ENCODE results near the gene PIP4P1. TPM values are rescaled to one million over a fixed set of nuclear protein-coding genes. Genes with fewer than 3 reads are reported as not detected.
"Not testable (repeated sequence)": the region's sequence is repeated elsewhere in the genome, so short reads cannot be mapped to it uniquely, and the experiment has no call there.

Gene PIP4P1
- total RNA-seq, 2 experiments from 2014 or later: 31.1 to 35.2 TPM

DNA sequence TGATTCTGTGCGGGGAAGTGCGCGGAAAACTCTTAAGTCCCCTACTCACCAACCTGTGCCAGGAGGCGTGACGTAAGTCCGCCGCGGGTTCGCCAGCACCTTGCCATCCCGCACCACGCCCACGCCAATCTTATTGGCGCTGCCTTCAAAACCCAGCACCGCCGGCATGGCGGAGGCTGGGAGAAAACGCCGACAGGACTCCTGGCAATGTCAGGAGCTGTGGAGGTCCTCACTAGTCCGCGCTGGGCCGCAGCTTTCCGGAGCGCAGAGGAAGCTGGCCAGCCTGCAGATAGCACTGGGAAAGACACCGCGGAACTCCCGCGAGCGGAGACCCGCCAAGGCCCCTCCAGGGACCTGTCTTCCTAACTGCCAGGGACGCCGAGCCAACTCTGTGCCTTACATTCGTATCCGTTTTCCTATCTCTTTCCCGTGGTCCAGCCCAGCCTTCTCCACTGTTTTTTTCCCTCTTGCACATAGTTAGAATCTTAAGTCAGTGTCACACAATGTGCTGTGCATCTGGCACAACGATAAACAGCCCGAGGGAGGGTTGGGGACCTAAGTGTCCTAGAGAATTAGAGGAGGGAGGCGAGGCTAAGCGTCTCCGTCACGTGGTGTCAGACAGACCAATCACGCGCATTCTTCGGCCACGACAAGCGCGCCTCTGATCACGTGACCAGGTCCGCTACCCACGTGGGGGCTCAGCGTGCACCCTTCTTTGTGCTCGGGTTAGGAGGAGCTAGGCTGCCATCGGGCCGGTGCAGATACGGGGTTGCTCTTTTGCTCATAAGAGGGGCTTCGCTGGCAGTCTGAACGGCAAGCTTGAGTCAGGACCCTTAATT lies 6.5 kb downstream of the PIP4P1 start, which contains the start of the genes APEX1 and OSGEP:
APEX1 (plus strand) TSS at position 711 of the 839 bp plus-strand sequence. CDS start 420 bp downstream, outside the sequence.
OSGEP (minus strand) TSS at position 297 of the 839 bp plus-strand sequence; CDS start at position 168, 129 bp downstream.
- H3K27me3 Mint-ChIP-seq: no peaks in the 10 kb centered on the region
- H3K4me1 Mint-ChIP-seq (ENCODE audit: low read depth): peaks cover 22% of the 10 kb centered on the region
- H3K9me3 Mint-ChIP-seq: no peaks in the 10 kb centered on the region
- H3K27ac Mint-ChIP-seq: no peak within 1 kb of the TSS
- intact Hi-C loops (cut with micrococcal nuclease): loop anchor here (1.0 to 10.0 kb wide), 9 partner anchors 15 to 650 kb away; partner anchors contain the start of genes CCNB1IP1, PARP2, PNP and TEP1
- CTCF ChIA-PET: interaction anchor here (0.7 to 4.3 kb wide), 9 partner anchors 11 to 516 kb away, joined by 3 to 29 read pairs (median 6); partner anchors contain the start of genes PARP2, PNP and TEP1
- DNase-seq: peak; percentile 99
- H3K36me3 Mint-ChIP-seq: peaks cover 29% of the 10 kb centered on the region
- H3K4me3 Mint-ChIP-seq: peak within 1 kb of the TSS; percentile 13
- POLR2A ChIA-PET: interaction anchor here (0.6 to 4.6 kb wide), 12 partner anchors 9 to 229 kb away, joined by 3 to 66 read pairs (median 6); partner anchors contain the start of genes PARP2, PNP and TEP1

- H3K27ac Mint-ChIP-seq, H3K9me3 Mint-ChIP-seq, DNase-seq, H3K27me3 Mint-ChIP-seq: not testable (repeated sequence)
- Mint-ChIP-seq H3K4me1 (ENCODE audit: low read depth) (peaks cover 11% of the 10 kb centered on the region), H3K36me3 (peaks cover 32% of the 10 kb centered on the region), H3K4me3 (peak overlapping the region; percentile 31)
- POLR2A ChIA-PET: interaction anchor here (4.6 kb wide), 1 partner anchor 17 kb away, joined by 66 read pairs; the partner anchor contains the start of gene PNP
- intact Hi-C loops (cut with micrococcal nuclease): loop anchor here (10.0 kb wide), 1 partner anchor 652 kb away; the partner anchor contains the start of gene TMEM253
- CTCF ChIA-PET: interaction anchor here (0.6 to 4.3 kb wide), 2 partner anchors 37 to 1004 kb away, joined by 4 to 29 read pairs; no protein-coding TSS in a partner anchor
Observed at GRCh38 chr14:20452831-20453230, 8.4 kb downstream of the PIP4P1 start.

GRCh38 chr14:20446889-20447288 lies 14.3 kb downstream of the PIP4P1 start:
- intact Hi-C loops (cut with micrococcal nuclease): no loop called here
- ChIA-PET POLR2A (no interaction called here), CTCF (interaction anchor here (2.2 kb wide), 1 partner anchor 32 kb away, joined by 10 read pairs; no protein-coding TSS in a partner anchor)
- Mint-ChIP-seq H3K36me3 (peaks cover 31% of the 10 kb centered on the region), H3K4me1 (ENCODE audit: low read depth) (no peaks in the 10 kb centered on the region), H3K9me3 (no peaks in the 10 kb centered on the region), H3K4me3 (no peak overlapping the region), H3K27me3 (no peaks in the 10 kb centered on the region), H3K27ac (peak overlapping the region; percentile 52)
- no peak for DNase-seq

- H3K27me3 Mint-ChIP-seq; H3K27ac Mint-ChIP-seq; H3K9me3 Mint-ChIP-seq; H3K4me3 Mint-ChIP-seq; DNase-seq; intact Hi-C loops (cut with micrococcal nuclease); POLR2A ChIA-PET: not testable (repeated sequence)
- CTCF ChIA-PET: interaction anchor here (0.5 to 1.6 kb wide), 2 partner anchors 28 to 301 kb away, joined by 3 to 4 read pairs; no protein-coding TSS in a partner anchor
- peaks cover 12% of the 10 kb centered on the region for H3K4me1 Mint-ChIP-seq (ENCODE audit: low read depth)
- peaks cover 12% of the 10 kb centered on the region for H3K36me3 Mint-ChIP-seq
Observed at GRCh38 chr14:20443650-20444049, 17.6 kb downstream of the PIP4P1 start.

- POLR2A ChIA-PET: no interaction called here
- H3K9me3 Mint-ChIP-seq: no peaks in the 10 kb centered on the region
- no peak overlapping the region for H3K27ac Mint-ChIP-seq
Observed at GRCh38 chr14:20441461-20441860, 19.8 kb downstream of the PIP4P1 start.

GRCh38 chr14:20440882-20441281 lies 20.4 kb downstream of the PIP4P1 start:
- POLR2A ChIA-PET: no interaction called here
- Mint-ChIP-seq H3K4me1 (ENCODE audit: low read depth) (peaks cover 12% of the 10 kb centered on the region), H3K4me3 (no peak overlapping the region), H3K36me3 (no peaks in the 10 kb centered on the region), H3K27ac (no peak overlapping the region), H3K27me3 (no peaks in the 10 kb centered on the region), H3K9me3 (no peaks in the 10 kb centered on the region)
- intact Hi-C loops (cut with micrococcal nuclease): no loop called here
- peak; percentile 53 for DNase-seq
- CTCF ChIA-PET: no interaction called here

More at GRCh38 chr14:20441461-20441860, 19.8 kb downstream of the PIP4P1 start:
- CTCF ChIA-PET: no interaction called here
- no peak for DNase-seq
- intact Hi-C loops (cut with micrococcal nuclease): no loop called here
- Mint-ChIP-seq H3K36me3 (no peaks in the 10 kb centered on the region), H3K4me1 (ENCODE audit: low read depth) (peaks cover 12% of the 10 kb centered on the region), H3K4me3 (no peak overlapping the region), H3K27me3 (no peaks in the 10 kb centered on the region)

- H3K4me3 Mint-ChIP-seq: no peak overlapping the region
- DNase-seq: no peak
- peaks cover 12% of the 10 kb centered on the region for H3K4me1 Mint-ChIP-seq (ENCODE audit: low read depth)
- no peaks in the 10 kb centered on the region for H3K36me3 Mint-ChIP-seq
- intact Hi-C loops (cut with micrococcal nuclease): no loop called here
- ChIA-PET CTCF (no interaction called here), POLR2A (no interaction called here)
- H3K27me3 Mint-ChIP-seq: no peaks in the 10 kb centered on the region
- no peak overlapping the region for H3K27ac Mint-ChIP-seq
- H3K9me3 Mint-ChIP-seq: no peaks in the 10 kb centered on the region
Observed at GRCh38 chr14:20440465-20440864, 20.8 kb downstream of the PIP4P1 start.

GRCh38 chr14:20438664-20439063 lies 22.6 kb downstream of the PIP4P1 start:
- Mint-ChIP-seq H3K4me3 (no peak overlapping the region), H3K27ac (no peak overlapping the region), H3K27me3 (no peaks in the 10 kb centered on the region), H3K4me1 (ENCODE audit: low read depth) (peaks cover 12% of the 10 kb centered on the region), H3K36me3 (no peaks in the 10 kb centered on the region), H3K9me3 (no peaks in the 10 kb centered on the region)
- intact Hi-C loops (cut with micrococcal nuclease): no loop called here
- CTCF ChIA-PET: no interaction called here
- POLR2A ChIA-PET: no interaction called here
- DNase-seq: no peak

- H3K4me1 Mint-ChIP-seq (ENCODE audit: low read depth): peaks cover 9% of the 10 kb centered on the region
- POLR2A ChIA-PET: no interaction called here
- intact Hi-C loops (cut with micrococcal nuclease): no loop called here
Observed at GRCh38 chr14:20436363-20436755, 24.9 kb downstream of the PIP4P1 start.

GRCh38 chr14:20435582-20436362 lies 25.5 kb downstream of the PIP4P1 start, which contains the start of gene KLHL33:
Gene KLHL33, minus strand, starts transcription at chr14:20436166. Its CDS starts 355 bp downstream, at chr14:20435811.
- H3K4me3 Mint-ChIP-seq: no peak within 1 kb of the TSS
- H3K9me3 Mint-ChIP-seq: no peaks in the 10 kb centered on the region
- DNase-seq: no peak
- no peaks in the 10 kb centered on the region for H3K36me3 Mint-ChIP-seq
- ChIA-PET POLR2A (no interaction called here), CTCF (interaction anchor here (1.9 kb wide), 1 partner anchor 20 kb away, joined by 5 read pairs; no protein-coding TSS in a partner anchor)
- peaks cover 5% of the 10 kb centered on the region for H3K4me1 Mint-ChIP-seq (ENCODE audit: low read depth)
- H3K27me3 Mint-ChIP-seq: no peaks in the 10 kb centered on the region
- intact Hi-C loops (cut with micrococcal nuclease): no loop called here
- no peak within 1 kb of the TSS for H3K27ac Mint-ChIP-seq

More at GRCh38 chr14:20436363-20436755, 24.9 kb downstream of the PIP4P1 start:
- Mint-ChIP-seq H3K9me3 (no peaks in the 10 kb centered on the region), H3K27me3 (no peaks in the 10 kb centered on the region), H3K27ac (no peak overlapping the region), H3K4me3 (no peak overlapping the region), H3K36me3 (no peaks in the 10 kb centered on the region)
- CTCF ChIA-PET: interaction anchor here (1.9 kb wide), 1 partner anchor 21 kb away, joined by 5 read pairs; no protein-coding TSS in a partner anchor
- DNase-seq: no peak

DNA sequence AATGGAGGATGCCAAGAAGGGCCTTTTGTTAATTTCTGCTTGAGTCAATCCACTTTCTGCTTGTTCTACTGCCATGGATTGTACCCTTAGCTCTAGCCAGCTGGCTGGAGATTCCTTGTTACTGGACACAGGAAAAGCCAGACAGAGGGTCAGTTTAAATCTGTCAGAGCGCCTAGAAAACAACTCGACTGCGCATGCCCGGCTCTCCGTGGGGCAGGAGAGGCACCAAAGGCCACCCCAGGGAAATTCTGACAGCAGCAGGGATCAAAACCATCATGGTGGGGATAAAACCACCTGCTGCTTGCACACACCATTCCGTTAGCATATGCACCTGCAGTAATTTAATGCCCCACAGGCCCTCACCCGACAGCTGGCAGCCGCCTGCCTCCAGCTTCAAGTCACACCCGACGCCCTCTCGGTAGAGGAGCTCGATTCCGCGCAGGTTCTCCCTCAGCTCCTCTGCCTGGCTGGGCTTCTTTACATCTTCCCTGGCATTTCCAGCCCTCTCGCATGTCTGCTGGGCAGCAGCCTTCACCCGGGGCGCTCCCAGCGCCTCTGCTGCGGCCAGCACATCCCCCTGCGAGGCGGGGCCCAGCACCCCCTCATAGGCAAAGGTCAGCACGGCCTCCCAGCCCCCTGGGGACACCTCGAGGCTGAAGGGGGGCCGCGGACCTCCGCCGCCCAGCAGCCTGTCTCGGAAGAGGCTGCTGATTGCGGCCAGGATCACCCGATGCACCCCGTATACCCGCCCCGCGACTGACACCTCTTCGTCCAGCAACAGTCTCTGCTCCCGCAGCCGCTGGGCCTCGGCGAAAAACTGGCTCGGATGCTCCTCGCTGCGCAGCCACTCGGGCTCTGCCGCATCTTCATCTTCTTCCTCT lies 26.3 kb downstream of the PIP4P1 start:
- H3K4me3 Mint-ChIP-seq: no peak overlapping the region
- no peaks in the 10 kb centered on the region for H3K27me3 Mint-ChIP-seq
- no peaks in the 10 kb centered on the region for H3K9me3 Mint-ChIP-seq
- POLR2A ChIA-PET: no interaction called here
- no peaks in the 10 kb centered on the region for H3K36me3 Mint-ChIP-seq
- no peaks in the 10 kb centered on the region for H3K4me1 Mint-ChIP-seq (ENCODE audit: low read depth)
- no peak overlapping the region for H3K27ac Mint-ChIP-seq
- CTCF ChIA-PET: interaction anchor here (1.9 kb wide), 1 partner anchor 20 kb away, joined by 5 read pairs; no protein-coding TSS in a partner anchor
- intact Hi-C loops (cut with micrococcal nuclease): no loop called here
- DNase-seq: no peak
